GOT3 (cell line): ENCODE results near the gene RAB40B.
A peak's percentile ranks its signal among the peaks of the same experiment; 100 is the strongest.
"Not testable (repeated sequence)": the region's sequence is repeated elsewhere in the genome, so short reads cannot be mapped to it uniquely, and the experiment has no call there.

Experiments used
- DNase-seq: peaks from one replicate; lab custom pipeline; 2025; ENCODE audit warnings: mixed read lengths; lab: John Stamatoyannopoulos, UW

RAB40B gene, protein sequence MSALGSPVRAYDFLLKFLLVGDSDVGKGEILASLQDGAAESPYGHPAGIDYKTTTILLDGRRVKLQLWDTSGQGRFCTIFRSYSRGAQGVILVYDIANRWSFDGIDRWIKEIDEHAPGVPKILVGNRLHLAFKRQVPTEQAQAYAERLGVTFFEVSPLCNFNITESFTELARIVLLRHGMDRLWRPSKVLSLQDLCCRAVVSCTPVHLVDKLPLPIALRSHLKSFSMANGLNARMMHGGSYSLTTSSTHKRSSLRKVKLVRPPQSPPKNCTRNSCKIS

DNA sequence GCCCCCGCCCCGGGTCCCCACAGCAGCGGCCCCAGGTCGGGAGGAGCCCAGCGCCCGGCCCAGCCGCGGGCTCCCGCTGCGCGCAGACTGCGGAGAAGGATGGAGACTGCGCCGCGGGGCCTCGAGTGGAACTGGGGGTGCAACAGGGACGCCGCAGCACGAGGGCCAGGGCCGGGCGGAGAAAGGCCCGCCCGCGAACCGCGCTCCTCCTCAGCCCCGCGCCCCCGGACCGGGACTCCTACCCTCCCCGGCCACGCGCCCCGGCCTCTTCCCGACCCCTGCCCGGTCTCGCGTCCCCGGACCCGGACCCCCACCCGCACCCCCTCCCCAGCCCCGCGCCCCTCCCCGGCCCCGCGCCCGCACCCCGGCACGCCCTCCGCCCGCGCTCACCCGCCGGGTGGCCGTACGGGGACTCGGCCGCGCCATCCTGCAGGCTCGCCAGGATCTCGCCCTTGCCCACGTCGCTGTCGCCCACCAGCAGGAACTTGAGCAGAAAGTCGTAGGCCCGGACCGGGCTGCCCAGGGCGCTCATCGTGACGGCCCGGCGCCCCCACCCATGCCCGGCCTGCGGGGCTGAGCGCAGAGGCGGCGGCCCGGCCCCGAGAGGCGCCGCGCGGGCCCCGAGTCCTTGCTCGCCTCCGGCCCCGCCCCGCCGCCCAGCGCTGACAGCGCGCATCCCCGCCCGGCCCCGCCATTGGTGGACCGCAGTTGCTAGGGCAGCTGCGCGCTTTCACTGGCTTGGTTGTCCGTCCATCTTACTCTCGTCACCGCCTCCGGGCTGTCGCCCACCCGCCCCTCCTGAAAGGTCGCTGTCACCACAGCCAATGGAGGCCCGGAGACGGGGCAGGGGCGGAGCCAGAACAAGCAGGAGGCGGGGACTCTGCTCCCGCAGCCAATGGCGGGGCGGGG is at the start of gene RAB40B:
TSS of gene RAB40B (minus strand) at position 634 of the 909 bp plus-strand sequence. CDS start at position 532, 102 bp downstream.
- DNase-seq: peak; percentile 96

DNA sequence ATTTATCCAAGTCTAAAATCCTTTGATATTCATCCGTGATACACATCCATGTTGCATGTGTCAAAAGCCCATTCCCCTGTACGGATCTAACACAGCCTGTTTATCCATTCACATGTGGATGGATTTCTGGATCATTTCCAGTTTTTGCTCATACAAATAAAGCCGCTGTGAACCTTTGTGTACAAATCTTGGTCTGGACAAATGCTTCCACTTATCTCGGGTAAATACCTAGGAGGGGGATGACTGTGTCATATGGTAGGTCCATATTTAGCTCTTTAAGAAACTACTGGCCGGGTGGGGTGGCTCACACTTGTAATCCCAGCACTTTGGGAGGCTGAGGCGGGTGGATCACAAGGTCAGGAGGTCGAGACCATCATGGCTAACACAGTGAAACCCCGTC is 47.0 kb upstream of the RAB40B start:
- no peak for DNase-seq

DNA sequence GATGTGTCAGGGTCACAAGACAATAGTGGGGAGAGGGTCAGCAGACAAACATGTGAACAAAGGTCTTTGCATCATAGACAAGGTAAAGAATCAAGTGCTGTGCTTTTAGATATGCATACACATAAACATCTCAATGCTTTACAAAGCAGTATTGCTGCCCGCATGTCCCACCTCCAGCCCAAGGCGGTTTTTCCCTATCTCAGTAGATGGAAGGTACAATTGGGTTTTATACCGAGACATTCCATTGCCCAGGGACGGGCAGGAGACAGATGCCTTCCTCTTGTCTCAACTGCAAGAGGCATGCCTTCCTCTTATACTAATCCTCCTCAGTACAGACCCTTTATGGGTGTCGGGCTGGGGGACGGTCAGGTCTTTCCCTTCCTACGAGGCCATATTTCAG is 46.2 kb upstream of the RAB40B start:
- not testable (repeated sequence) for DNase-seq

DNA sequence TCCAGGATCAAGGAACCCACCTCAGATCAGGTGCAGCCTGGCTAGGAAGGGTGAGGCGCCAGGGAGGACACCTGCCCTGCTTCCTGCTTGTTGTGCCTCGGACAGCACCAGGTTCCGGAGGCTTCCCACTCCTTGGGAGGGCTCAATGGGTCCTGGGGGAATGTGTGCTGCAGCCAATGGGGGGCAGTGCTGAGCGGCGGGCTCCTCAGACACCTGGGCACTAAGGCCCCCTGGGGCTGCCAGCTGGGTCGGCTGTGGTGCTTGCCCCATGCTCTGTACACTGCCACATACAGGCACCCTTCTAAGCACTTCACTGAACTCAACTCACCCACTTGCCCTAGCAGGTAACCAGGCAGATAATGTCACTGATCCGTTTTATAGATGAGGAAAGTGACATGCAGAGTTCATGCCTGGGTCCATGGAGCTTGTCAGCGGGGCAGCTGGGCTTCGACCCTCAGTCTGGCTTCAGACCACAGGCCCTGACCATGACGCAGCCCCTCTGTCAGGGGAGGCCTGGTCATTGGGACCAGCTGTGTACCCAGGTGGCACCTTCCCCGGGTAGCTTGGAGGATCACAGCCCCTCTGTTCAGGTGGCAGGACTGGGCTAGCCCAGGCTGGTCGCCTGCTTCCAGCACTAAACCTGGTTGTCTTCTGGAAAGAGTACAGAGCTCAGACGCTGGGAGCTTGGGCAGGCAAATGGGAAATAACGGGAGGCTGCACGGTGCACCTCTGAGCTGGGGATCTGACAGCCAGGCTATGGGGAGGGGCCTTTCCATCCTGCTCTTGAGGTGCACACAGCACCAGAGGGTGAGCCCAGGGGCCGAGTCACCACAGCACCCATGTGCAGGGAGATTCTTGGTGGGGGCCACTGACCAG is 45.1 kb upstream of the RAB40B start:
- no peak for DNase-seq

DNA sequence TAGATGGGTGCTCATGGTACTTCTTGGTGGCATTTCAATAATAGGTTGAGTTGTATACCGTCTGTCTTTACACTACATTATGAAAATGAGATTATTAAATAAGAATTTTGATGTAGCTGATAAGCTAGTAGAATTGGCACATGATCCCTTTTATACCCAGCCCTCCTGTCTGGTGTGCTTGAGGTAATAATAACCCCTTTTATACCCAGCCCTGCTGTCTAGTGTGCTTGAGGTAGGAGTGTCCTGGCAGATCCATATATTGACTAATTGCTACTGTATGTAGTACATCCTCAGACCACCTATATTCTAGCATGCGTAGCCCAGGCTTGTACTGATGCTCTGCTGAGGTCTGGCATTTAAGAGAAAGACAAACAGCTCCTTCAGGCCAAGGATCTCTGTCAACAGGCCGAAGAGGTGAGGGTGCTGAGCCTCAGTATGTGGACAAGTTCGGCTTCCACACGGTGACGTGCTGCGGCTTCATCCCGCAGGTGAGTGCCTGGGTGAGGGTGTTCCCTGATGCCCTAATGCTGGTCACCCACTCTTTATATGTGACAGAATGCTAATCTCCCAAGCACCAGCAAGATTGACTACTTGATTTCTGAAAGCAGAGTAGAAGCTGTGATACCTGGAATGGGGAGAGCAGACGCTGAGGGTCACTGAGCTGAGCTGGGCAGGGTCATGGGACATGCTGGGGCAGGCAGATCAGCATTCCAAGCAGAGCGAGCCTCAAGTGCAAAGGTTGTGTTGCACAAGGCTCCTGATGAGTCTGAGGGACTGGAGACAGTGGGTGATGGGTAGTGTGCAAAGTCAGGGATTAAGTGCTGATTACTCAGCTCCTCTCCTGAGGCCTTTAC is 42.6 kb upstream of the RAB40B start:
- DNase-seq: no peak

DNA sequence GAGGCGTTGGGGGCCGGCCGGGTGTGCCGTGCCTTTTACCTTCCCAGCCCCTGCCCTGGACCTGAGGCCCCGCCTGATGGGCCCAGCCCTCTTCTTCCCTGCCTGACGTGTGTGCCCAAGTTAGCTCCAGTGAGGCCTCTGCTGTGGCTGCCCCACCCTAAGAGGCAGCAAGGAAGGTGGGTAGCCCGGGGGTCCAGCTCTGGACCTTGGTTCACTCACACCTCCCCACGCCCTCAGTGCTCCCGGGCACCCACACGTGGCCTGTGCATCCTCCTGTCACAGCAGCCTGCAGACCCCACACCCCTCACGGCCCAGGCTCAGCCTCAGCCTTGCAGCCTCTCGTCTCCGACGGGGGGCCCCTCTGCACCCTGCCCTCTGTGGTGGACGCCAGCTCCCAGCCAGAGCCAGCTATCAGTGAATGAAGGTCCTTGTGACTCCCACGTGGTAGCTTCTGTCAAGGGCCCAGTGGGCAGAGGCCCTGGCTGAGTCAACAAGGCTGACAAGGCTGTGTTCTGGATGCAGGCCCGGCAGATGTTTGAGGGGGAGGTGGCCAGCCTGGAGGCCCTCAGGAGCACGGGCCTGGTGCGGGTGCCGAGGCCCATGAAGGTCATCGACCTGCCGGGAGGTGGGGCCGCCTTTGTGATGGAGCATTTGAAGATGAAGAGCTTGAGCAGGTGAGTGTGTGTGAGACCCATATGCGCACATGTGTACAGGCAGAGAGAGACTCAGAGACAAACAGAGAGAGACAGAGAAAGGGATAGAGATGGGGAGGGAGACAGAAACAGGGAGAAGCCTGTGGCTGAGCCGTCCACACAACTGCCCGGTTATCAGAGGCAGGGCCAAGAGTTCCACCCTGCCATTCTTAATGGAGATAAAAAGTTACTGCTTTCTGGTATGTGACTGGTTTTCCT is 39.7 kb upstream of the RAB40B start:
- DNase-seq: no peak

DNA sequence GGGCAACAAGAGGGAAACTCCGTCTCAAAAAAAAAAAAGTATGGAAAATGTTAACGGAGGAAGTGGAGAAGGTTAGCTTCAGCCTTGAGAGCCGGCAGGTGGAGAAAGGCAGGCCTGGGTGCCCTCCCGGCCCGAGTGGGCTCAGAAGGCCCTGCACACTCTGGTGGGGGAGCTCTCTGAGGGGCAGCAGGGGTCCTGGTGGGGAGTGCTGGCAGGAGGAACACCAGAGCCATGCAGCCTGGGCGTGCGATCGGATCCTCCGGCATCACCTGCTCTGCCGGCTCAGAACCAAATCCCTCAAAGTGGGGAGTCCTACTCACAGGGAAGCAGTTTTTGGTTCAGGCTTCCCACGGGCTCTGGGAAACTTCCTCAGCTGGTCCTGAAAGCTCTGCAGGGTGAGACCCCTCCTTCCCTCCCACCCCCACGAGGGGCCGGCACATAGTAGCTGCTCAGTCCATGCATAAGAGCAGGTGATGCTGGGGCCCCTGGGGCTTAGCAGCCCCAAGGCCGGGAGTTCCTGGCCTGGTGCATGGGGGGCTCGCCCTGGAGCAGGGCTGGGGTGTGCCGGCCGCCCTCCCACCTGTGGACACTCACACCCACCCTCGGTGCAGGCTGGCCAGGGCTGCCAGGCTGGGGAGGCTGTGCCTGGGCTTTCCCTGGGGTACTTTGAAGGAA is 38.1 kb upstream of the RAB40B start:
- DNase-seq: no peak

DNA sequence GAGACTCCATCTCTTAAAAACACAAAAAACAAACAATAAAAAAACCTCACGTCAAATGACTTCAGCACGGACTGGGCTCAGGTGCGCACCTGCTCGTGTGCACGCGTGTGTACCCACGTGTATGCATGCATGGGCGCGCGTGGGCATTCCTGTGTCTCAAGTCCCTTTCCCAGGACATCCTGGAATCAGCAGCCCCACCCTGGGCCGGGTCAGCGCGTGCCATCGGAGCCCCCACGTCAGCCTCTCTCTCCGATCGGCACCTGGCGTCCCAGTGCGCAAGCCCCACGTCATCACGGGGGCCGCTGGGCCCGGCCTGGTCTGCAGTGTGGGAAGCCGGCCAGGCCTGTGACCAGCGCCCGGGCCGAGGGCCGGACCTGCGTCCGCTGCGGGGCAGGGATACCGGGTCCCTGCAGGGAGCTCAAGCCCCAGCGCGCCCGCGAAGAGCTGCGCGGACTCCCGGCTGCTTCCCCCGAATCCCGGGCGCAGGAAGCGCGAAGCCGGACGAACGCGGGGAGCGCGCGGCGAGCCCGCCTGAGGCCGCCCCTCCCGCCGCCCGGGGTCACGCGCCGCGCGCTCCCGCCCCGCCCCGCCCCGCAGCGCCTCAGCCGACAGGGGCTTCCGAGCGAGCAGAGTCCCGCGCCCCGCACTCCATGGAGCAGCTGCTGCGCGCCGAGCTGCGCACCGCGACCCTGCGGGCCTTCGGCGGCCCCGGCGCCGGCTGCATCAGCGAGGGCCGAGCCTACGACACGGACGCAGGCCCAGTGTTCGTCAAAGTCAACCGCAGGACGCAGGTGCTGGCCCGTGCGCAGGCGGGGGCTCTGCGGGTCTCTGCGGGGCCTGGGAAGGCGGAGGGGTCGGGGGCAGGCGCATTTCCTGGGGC is 36.7 kb upstream of the RAB40B start, which contains the start of gene FN3K:
TSS of gene FN3K (plus strand) at position 629 of the 880 bp plus-strand sequence. CDS start at position 651, 22 bp downstream.
- DNase-seq: no peak

DNA sequence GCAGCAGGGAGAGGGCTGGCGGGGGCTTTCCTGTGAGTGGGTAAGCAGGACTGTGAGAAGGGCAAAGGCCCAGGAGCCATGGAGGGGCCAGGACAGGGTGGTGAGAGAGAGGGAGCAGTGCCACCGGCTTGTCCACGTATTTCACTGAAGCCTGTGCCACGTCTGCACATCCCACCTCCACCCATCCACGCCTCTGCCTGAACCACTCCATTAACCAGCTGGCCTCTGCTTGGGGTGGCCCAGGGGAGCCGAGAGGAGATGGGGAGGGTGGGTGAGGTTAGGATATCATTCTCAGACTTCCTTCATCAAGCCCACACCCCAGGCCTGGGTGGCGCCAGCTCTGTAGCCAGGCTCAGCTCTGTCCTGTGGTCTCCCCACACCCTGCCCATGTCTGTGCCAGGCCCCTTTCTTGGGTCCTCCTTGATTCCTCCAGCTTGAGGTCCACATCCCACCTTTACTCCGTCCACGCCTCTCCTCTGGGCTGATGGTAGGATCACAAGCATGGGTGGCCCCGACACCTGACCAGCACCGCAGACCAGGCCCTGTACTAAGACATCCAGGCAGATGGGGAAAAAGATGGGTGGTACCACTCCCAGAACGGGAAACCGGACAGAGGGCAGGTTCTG is 33.7 kb upstream of the RAB40B start:
- DNase-seq: no peak

DNA sequence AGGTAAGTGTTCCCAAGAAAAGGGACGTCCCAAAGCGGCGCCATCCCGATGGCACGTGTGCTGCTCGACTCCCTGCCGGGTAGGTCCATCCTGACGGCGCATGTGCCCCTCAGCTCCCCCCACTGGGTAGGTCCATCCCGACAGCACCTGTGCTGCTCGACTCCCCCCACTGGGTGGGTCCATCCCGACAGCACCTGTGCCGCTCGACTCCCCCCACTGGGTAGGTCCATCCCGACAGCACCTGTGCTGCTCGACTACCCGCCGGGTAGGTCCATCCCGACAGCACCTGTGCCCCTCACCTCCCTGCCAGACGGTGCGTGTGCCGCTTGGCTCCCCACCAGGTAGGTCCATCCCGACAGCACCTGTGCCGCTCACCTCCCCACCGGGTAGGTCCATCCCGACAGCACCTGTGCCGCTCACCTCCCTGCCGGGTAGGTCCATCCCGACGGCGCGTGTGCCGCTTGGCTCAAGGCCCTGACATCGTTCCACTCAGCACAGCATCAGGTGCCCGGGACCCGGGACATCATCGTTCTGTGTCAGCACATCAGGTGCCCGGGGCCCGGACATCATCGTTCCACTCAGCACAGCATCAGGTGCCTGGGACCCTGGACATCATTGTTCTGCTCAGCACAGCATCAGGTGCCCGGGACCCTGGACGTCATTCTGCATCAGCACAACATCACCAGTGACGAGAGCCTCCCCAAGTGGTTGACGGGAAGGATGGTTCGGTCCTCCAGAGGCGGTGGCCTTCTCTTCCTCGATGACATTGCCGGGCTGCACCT is 31.2 kb upstream of the RAB40B start:
- no peak for DNase-seq

DNA sequence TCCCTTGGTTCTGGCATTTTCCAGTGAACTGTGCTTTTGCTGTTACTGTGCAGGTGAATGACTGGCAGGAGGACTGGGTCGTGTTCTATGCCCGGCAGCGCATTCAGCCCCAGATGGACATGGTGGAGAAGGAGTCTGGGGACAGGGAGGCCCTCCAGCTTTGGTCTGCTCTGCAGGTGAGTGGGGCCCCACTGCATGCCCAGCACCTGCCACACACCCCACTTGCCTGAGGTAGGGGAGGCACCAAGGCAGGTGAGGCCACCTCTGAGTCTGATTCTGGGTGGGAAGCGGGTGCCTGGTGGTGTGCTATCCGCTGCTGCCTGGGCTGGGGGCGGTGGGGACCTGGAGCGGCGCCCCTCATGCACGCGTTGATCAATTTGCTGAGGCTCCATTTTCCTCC is 27.9 kb upstream of the RAB40B start:
- DNase-seq: no peak

DNA sequence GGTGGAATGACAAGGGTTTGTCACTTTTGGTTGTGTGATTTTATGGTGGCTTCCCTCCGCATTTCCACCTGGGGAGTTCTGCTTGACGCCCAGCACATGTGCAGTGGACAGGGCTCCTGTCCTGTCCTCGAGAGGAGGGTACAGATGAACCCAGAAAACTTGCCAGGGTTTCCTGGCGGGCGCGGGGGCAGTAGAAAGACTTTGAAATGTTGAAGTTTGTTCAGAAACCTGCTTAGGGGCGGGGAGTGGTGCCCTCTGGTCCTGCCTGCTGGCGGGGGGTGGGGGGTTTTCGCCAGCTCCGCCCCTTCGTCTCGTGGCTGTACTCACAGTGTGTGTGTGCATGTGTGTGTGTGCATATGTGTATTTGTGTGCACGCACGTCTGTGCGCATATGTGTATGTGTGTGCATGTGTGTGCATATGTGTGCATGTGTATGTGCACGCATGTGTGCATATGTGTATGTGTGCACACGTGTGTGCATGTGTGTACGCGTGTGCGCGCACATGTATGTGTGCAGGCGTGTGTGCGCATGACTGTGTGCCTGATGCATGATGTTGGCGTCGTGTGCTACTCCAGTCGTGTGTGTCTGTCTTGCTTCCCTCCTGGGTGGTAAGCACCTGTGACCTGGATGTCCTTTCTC is 24.8 kb upstream of the RAB40B start:
- no peak for DNase-seq

DNA sequence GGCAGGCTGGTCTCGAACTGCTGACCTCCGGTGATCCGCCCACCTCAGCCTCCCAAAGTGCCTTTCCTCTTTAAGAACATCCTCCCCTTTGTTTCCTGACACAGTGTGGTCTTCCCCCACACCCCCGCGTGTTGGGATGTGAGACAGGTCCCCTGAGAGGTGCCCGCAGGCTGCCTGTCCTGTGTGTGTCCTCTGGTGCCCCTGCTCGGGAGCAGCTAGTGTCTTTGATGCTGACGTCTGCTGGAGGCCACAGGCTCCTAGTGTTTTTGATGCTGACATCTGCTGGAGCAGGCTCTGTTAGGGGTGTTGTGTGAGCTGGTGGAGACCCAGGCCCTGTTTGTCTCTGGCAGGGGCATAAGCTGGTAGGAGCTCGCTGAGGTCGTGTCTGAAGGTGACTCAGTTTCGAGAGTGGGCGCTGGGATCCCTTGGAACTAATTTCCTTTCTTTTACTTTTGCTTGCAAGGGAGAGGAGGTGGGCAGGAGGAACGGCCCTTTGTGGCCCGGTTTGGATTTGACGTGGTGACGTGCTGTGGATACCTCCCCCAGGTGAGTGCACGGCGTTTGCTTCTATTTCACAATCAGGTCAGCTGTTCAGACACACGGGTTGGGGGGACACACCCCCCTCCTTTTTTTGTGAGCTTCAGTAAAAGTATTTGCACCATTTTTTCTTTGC is 24.0 kb upstream of the RAB40B start:
- no peak for DNase-seq

DNA sequence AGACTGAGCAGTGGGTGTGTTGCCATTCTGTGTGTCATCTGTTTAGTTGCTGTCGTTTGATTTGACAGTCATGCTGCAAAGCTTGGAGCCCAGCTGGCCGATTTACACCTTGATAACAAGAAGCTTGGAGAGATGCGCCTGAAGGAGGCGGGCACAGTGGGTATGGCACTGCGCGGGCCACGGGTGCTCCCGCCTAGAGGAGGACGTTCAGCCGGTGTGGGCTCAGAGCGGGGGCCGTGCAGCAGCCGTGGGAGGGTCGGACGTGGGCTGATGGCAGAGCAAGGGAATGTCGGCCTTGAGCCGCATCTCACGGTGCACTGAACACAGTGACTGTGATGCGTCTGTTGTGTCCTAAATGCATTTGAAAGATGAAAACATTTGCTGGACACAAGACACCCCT is 21.7 kb upstream of the RAB40B start:
- no peak for DNase-seq

DNA sequence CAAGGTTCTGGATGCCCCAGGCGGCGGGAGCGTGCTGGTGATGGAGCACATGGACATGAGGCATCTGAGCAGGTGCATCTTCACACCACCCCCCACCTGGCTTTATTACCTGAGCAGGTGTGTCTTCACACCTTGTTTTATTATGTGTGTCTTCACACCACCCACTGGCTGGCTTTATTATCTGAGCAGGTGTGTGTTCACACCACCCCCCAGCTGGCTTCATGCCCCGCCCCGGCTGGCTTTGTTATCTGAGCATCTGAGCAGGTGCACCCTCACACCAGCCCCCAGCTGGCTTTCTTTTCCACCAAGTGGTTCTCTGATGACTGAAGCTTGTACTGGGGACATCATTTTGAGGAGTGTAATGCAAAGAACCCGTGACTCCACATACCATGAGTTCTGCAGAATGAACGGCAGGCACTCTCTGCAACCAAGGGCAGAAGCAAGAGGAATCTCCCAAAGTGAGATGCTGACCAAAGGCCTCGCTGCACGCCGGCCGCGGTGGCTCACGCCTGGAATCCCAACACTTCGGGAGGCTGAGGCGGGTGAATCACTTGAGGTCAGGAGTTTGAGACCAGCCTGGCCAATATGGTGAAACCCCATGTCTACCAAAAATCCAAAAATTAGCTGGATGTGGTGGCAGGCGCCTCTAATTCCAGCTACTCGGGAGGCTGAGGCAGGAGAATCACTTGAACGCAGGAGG is 20.6 kb upstream of the RAB40B start:
- DNase-seq: no peak
